Retinal pigment epithelial cell (primary cell): ENCODE results near the gene TDRD7.

Experiments used
- DNase-seq: peaks from one replicate; pipeline ENCODE4 v3.0.0-alpha.2; 2010; ENCODE audit warnings: low read depth
- H3K4me3 ChIP-seq: 2 replicates; pipeline ENCODE4 v1.5.1; 2011; ENCODE audit warnings: mild to moderate bottlenecking, low read length, control low read depth, moderate library complexity
- CTCF ChIP-seq: conservative IDR thresholded peaks from 2 replicates; pipeline ENCODE4 v1.5.1; 2011; ENCODE audit warnings: low read depth, low read length, control low read depth, inconsistent platforms

The TDRD7 gene

GRCh38 chr9:97412626-97413385 is 910 bp downstream of the TDRD7 start:
- peak overlapping the region; percentile 62 for H3K4me3 ChIP-seq
- DNase-seq: no peak
- no peak for TF ChIP-seq CTCF

- no peak for DNase-seq
- no peak for TF ChIP-seq CTCF
- H3K4me3 ChIP-seq: no peak overlapping the region
Observed at GRCh38 chr9:97413462-97413861, 1.6 kb downstream of the TDRD7 start.

GRCh38 chr9:97415146-97415545 is 3.2 kb downstream of the TDRD7 start:
- TF ChIP-seq CTCF: no peak
- DNase-seq: no peak
- no peak overlapping the region for H3K4me3 ChIP-seq

GRCh38 chr9:97418880-97419279 is 7.0 kb downstream of the TDRD7 start:
- no peak for TF ChIP-seq CTCF
- no peak overlapping the region for H3K4me3 ChIP-seq
- no peak for DNase-seq

- no peak for DNase-seq
- TF ChIP-seq CTCF: no peak
- H3K4me3 ChIP-seq: no peak overlapping the region
Observed at GRCh38 chr9:97419309-97419867, 7.5 kb downstream of the TDRD7 start.

- H3K4me3 ChIP-seq: no peak overlapping the region
- no peak for DNase-seq
- TF ChIP-seq CTCF: no peak
Observed at GRCh38 chr9:97425336-97425972, 13.6 kb downstream of the TDRD7 start.

GRCh38 chr9:97425973-97426336 is 14.1 kb downstream of the TDRD7 start:
- DNase-seq: no peak
- H3K4me3 ChIP-seq: no peak overlapping the region
- no peak for TF ChIP-seq CTCF
